DND-41 (cell line): ENCODE measurements around the gene NUDT5.

Experiments
- EZH2 ChIP-seq: IDR thresholded peaks from 3 replicates; pipeline ENCODE4 v1.6.1; 2012; ENCODE audit warnings: borderline replicate concordance, low read depth, mild to moderate bottlenecking, moderate library complexity, low read length, inconsistent platforms; ENCODE audit not compliant: severe bottlenecking
- TF ChIP-seq, protein P1 (sequence below): IDR thresholded peaks from 2 replicates; pipeline ENCODE4 v1.5.1; 2012; ENCODE audit warnings: borderline replicate concordance, low read length, moderate library complexity, mild to moderate bottlenecking; ENCODE audit not compliant: poor library complexity, severe bottlenecking; ENCODE audit errors: extremely low read depth

DNA sequence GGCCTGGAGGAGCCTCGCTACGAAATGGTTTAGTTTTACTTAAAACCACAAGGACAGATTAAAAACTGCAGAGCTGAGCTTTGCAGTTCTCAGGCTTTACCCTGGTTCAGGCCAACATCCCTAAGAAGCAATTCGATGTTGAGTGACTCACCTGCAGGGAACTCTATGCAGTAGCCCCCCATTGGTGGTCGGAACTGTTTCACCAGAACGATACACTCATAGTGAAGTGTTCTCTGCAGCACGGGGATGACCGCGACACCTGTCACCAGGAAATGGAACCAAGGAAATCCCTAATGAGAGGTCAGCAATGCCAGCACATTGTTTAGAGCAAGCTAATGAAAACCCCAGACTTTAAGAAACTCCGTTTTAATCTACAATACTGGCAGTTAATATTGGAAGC, 18.0 kb downstream of the NUDT5 start:
- TF ChIP-seq, protein P1, sequence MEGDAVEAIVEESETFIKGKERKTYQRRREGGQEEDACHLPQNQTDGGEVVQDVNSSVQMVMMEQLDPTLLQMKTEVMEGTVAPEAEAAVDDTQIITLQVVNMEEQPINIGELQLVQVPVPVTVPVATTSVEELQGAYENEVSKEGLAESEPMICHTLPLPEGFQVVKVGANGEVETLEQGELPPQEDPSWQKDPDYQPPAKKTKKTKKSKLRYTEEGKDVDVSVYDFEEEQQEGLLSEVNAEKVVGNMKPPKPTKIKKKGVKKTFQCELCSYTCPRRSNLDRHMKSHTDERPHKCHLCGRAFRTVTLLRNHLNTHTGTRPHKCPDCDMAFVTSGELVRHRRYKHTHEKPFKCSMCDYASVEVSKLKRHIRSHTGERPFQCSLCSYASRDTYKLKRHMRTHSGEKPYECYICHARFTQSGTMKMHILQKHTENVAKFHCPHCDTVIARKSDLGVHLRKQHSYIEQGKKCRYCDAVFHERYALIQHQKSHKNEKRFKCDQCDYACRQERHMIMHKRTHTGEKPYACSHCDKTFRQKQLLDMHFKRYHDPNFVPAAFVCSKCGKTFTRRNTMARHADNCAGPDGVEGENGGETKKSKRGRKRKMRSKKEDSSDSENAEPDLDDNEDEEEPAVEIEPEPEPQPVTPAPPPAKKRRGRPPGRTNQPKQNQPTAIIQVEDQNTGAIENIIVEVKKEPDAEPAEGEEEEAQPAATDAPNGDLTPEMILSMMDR, result no peak
- no peak for TF ChIP-seq EZH2
